C4-2B (cell line): ENCODE measurements around the gene ZNRF3.
"Not testable (repeated sequence)": the region's sequence is repeated elsewhere in the genome, so short reads cannot be mapped to it uniquely, and the experiment has no call there.

ENCODE experiments used
- H3K27ac ChIP-seq: fragments of 450-650 bp; 2 replicates; pipeline ENCODE4 v1.5.1; 2017
- ZFX ChIP-seq: fragments of 450-650 bp; IDR thresholded peaks from 2 replicates; pipeline ENCODE4 v1.6.1; 2017
- TF ChIP-seq, protein P1 (sequence below): fragments of 450-650 bp; conservative IDR thresholded peaks from 2 replicates; pipeline ENCODE4 v1.5.1; 2017; ENCODE audit warnings: mild to moderate bottlenecking

The ZNRF3 gene

DNA sequence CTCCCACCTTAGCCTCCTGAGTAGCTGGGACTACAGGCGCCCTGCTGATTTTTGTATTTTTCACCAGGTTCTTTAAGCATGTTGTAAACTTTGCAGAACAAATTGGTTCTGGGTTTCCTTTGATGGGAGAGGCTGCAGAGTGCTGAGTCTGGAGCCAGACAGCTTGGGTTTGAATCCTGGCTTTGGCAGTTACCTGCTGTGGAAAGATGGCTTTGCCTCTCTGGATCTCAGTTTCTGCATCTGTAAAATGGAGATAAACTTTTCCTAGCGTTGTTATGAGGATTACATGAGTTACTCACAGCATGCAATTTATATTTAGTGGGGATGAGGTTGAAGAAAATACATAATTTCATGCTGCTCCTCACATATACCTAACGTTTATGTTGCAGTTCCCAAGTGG lies 19.1 kb downstream of the ZNRF3 start:
- H3K27ac ChIP-seq: no peak overlapping the region
- TF ChIP-seq, protein P1, sequence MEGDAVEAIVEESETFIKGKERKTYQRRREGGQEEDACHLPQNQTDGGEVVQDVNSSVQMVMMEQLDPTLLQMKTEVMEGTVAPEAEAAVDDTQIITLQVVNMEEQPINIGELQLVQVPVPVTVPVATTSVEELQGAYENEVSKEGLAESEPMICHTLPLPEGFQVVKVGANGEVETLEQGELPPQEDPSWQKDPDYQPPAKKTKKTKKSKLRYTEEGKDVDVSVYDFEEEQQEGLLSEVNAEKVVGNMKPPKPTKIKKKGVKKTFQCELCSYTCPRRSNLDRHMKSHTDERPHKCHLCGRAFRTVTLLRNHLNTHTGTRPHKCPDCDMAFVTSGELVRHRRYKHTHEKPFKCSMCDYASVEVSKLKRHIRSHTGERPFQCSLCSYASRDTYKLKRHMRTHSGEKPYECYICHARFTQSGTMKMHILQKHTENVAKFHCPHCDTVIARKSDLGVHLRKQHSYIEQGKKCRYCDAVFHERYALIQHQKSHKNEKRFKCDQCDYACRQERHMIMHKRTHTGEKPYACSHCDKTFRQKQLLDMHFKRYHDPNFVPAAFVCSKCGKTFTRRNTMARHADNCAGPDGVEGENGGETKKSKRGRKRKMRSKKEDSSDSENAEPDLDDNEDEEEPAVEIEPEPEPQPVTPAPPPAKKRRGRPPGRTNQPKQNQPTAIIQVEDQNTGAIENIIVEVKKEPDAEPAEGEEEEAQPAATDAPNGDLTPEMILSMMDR: no peak
- no peak for TF ChIP-seq ZFX

DNA sequence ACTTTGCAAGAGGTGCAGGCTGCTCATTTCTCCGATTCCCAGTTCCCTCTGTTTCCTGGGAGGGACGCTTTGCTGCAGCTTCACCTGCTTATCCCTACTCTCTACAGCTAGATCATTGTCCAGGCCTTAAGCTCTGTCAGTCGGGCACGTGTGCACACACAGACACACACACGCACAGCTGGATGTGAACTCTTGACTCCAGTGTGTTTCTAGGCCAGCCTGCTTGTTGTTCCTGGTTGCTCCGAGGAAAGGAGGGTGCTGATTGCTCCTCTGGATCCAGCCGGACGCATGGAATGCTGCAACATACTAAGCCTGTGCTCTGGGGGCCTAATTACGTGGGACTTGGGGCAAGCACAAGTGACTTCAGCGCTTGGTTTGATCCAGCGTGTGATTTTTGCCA lies 19.7 kb downstream of the ZNRF3 start:
- TF ChIP-seq, protein P1: no peak
- TF ChIP-seq ZFX: no peak
- H3K27ac ChIP-seq: peak overlapping the region; percentile 63; the same call in 1 of the 2 replicates

DNA sequence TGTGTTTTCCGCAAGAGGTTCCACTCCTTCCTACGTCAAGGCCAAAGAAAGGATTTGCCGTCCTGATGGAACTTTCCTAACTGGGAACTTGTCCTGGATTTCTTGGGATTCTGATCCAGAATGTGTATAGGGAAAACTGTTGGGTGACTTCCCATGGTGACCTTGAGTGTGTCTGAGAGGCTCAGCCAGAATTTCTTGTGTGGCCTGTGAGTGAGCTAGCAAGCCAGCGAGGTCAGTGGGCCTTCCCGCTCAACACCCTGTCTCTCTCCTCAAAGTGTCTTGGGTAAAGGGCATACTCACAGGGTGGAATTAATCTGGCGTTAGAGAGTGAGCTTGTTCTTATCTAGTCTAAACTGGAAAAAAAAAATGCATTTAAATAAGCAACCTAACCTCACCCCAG lies 20.4 kb downstream of the ZNRF3 start:
- peak overlapping the region; percentile 63 for H3K27ac ChIP-seq
- TF ChIP-seq, protein P1: no peak

DNA sequence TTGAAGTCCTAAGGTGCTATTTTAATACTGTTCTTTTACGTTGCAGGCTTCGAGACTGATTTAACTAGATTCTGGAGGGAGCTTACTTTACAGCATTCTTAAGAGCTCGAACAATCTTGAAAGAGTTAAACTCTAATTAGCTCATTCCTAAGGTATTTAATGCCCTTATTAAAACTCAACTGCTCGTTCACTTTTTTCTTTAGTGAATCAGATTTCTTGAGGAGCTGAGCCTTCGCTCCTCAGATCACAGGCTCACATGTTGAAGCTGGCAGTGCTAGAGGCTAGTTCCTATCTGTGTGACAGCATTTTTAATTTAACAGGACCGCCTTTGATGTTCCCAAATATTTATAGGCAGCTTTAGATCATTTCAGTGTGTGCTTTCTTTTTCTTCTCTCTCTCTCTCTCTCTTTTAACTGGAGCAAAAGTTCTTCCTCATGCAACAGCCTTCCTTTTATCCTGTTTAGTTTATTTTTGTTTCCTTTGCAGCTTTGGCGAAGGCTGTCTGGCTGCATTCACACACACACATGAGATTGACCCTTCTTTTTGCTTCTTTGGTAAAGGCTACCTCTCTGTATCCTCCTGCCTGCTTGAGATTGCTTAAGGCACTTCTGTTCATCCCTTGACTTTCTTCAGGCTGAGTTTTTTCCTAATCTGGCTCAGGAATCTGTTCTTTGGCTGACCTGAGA lies 21.0 kb downstream of the ZNRF3 start:
- no peak for TF ChIP-seq ZFX
- TF ChIP-seq, protein P1: no peak
- peak overlapping the region; percentile 63 for H3K27ac ChIP-seq

DNA sequence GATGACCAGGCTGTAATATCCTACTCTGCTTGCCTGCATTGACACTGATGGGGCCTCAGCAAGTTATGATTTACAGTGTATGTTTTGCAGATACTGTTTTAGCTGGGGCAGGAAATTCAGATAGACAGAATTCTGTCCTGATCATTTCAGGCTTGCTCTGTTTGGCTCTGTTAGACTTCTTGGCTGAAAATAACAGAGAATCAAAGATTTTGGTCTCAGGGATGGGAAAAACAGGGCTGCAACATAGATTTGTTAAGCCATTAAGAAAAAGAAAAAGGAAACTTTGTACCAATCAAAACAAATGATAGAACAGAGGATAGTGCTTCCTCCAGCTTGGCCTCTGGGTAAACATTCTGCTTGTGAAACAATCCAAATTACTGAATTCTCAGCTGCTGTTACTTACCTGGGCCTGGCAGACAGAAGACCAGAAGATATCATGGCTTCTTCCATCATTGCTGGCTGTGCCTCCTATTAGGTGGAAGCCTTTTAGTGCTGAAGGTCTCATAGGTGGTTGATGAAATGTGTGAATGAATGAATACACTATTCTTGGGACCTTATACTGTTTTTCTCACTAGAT lies 22.0 kb downstream of the ZNRF3 start:
- TF ChIP-seq ZFX: no peak
- TF ChIP-seq, protein P1: no peak
- H3K27ac ChIP-seq: peak overlapping the region; percentile 63; the same call in 1 of the 2 replicates

DNA sequence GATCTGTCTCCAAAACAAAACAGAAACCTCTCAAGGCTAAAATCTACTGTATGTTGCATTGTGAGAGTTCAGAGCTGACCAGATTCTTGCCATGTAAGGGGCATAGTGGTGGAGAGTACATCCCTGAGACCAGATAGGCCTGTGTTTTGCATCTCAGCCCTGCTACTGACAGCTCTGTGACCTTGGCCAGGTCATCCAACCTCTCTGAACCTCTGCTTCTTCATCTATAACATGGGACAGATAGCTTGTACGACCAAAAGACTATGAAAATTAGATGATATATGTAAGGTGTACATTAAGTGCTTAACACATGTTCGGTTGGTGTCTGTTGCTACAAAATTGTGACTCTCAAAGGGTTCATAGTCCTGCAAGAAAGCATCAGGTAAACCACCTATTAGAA lies 22.9 kb downstream of the ZNRF3 start:
- TF ChIP-seq, protein P1: no peak
- TF ChIP-seq ZFX: no peak
- no peak overlapping the region for H3K27ac ChIP-seq

DNA sequence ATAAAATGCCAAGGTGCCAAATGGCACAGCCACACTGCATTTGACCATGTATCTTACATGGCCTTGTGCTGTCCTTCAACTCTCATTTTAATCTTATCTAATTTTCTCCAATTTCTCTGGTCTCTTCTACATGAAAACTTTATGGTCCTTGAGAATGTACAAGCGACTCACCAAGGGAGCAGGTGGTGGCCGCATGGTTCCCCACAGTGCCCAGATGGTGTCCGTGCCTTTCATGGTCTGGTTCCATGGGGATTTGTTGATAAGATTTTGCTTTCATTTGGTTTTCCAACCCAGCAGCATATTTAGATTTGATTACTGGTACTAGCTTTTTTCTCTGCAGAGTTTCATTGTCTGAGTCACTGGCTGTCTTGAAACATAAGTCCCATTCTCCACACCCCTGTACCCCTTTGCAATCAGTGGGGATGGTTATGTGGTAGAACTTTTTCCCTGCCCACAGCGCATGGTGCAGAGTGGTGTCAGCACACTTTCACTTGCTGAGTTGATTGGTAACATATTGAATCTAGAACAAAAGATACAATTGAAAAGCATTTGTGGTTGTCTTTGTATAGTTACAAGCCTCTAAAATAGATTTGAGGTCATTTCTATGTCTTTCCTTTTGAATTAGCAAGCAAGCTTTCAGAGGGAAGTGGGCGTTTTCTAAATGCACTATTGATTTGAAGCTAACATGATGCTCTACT lies 24.1 kb downstream of the ZNRF3 start:
- TF ChIP-seq, protein P1: no peak
- TF ChIP-seq ZFX: no peak
- H3K27ac ChIP-seq: no peak overlapping the region

DNA sequence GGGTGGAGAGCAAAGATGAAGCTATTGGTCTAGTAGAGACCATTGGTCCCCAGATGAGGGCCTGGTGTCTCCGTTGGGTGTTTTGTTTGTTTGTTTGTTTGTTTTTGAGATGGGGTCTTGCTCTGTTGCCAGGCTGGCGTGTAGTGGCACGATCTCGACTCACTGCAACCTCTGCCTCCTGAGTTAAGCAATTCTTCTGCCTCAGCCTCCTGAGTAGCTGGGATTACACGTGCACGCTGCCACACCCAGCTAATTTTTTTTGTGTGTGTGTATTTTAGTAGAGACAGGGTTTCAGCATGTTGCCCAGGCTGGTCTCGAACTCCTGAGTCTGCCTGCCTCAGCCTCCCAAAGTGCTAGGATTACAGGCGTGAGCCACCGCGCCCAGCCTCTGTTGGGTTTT lies 25.4 kb downstream of the ZNRF3 start:
- not testable (repeated sequence) for H3K27ac ChIP-seq
